Endothelial cell of umbilical vein (primary cell): ENCODE data around the gene NOL8. TPM values are rescaled to one million over a fixed set of nuclear protein-coding genes. Genes with fewer than 3 reads are reported as not detected.

ENCODE experiments used
- BruUV-seq: library from RNA; stranded (reverse); fragments of 400-500 nt; replicated peaks from 2 replicates; lab custom pipeline; 2021; lab: Mats Ljungman, UMichigan
- CTCF ChIA-PET: fragments of 300-600, 350-600 bp; sonication (Branson Sonifier 250); formaldehyde crosslinking; loops from one replicate; lab custom pipeline; 2021; ENCODE audit warnings: antibody characterized with exemption, inconsistent platforms; lab: Charles Lee
- POLR2A ChIA-PET: fragments of 300-600, 350-600 bp; sonication (Branson Sonifier 250); formaldehyde crosslinking; loops from one replicate; lab custom pipeline; 2021; ENCODE audit warnings: antibody characterized with exemption, inconsistent platforms; lab: Charles Lee
- DNase-seq: peaks from one replicate; pipeline ENCODE4 v3.0.0-alpha.2; 2011; ENCODE audit warnings: low read depth, low spot score
- FAIRE-seq: peaks from 2 replicates; lab custom pipeline; 2011; peaks lifted over from hg19 to GRCh38; lab: Jason Lieb, UNC
- H2AFZ ChIP-seq: 2 replicates; pipeline ENCODE4 v1.6.0; 2012; ENCODE audit warnings: low read depth, low read length, control low read depth, inconsistent platforms
- H3K27ac ChIP-seq: 2 replicates; pipeline ENCODE4 v1.5.1; 2011; ENCODE audit warnings: low read depth, mild to moderate bottlenecking, control low read depth, low read length, moderate library complexity; ENCODE audit not compliant: insufficient read depth
- H3K27me3 ChIP-seq, 2 experiments: 2 replicates each; pipeline versions ENCODE4 v1.6.0 to v1.6.1; 2011; ENCODE audit warnings: low read length in 2 of 2, mixed read lengths in 1 of 2; ENCODE audit not compliant: control insufficient read depth in 2 of 2, insufficient read depth in 2 of 2
- H3K36me3 ChIP-seq, 2 experiments: 2 replicates in 1 of 2; 3 replicates in 1 of 2; pipeline ENCODE4 v1.5.1; 2011; ENCODE audit warnings: low read length in 2 of 2, mild to moderate bottlenecking in 1 of 2, moderate library complexity in 1 of 2; ENCODE audit not compliant: control insufficient read depth in 2 of 2, insufficient read depth in 2 of 2; ENCODE audit errors: extremely low read depth in 1 of 2
- H3K4me1 ChIP-seq: 3 replicates; pipeline ENCODE4 v1.5.1; 2011; ENCODE audit warnings: mild to moderate bottlenecking, low read length; ENCODE audit not compliant: control insufficient read depth, insufficient read depth; ENCODE audit errors: extremely low read depth
- H3K4me2 ChIP-seq: 2 replicates; pipeline ENCODE4 v1.6.1; 2011; ENCODE audit warnings: low read length, control low read depth, mixed read lengths; ENCODE audit not compliant: insufficient read depth
- H3K4me3 ChIP-seq, 3 experiments: fragments of 200-600 bp in 1 of 3; sonication (generic), shearing (Covaris generic) in 1 of 3; replicated peaks in 1 of 3; 2 replicates each; pipeline ENCODE4 v1.5.1; 2011 to 2016; ENCODE audit warnings: control low read depth in 3 of 3, low read length in 3 of 3, mild to moderate bottlenecking in 2 of 3, inconsistent platforms in 1 of 3, low read depth in 1 of 3, moderate library complexity in 1 of 3; ENCODE audit not compliant: insufficient read depth in 1 of 3
- H3K79me2 ChIP-seq: 2 replicates; pipeline ENCODE4 v1.6.0; 2012; ENCODE audit warnings: low read length, inconsistent platforms; ENCODE audit not compliant: control insufficient read depth, insufficient read depth
- H3K9ac ChIP-seq: replicated peaks from 2 replicates; pipeline ENCODE3; 2011; ENCODE audit warnings: low read length, control low read depth; ENCODE audit not compliant: insufficient read depth; ENCODE audit errors: extremely low read depth
- H3K9me1 ChIP-seq: replicated peaks from 3 replicates; pipeline ENCODE4 v1.6.0; 2011; ENCODE audit warnings: mild to moderate bottlenecking, low read length; ENCODE audit not compliant: control insufficient read depth, insufficient read depth; ENCODE audit errors: extremely low read depth
- H3K9me3 ChIP-seq: replicated peaks from 2 replicates; pipeline ENCODE4 v1.5.1; 2012; ENCODE audit warnings: low read length, inconsistent platforms; ENCODE audit not compliant: control insufficient read depth, insufficient read depth
- H4K20me1 ChIP-seq: replicated peaks from 2 replicates; pipeline ENCODE3; 2011; ENCODE audit warnings: mild to moderate bottlenecking, low read length; ENCODE audit not compliant: control insufficient read depth, insufficient read depth; ENCODE audit errors: extremely low read depth
- CTCF ChIP-seq, 2 donors: IDR thresholded peaks; 1 replicate in 1 of 2; 2 replicates in 1 of 2; pipeline ENCODE4 v1.5.1; 2011; ENCODE audit warnings: low read length in 2 of 2, mild to moderate bottlenecking in 2 of 2, moderate library complexity in 2 of 2, control low read depth in 1 of 2, inconsistent platforms in 1 of 2, low read depth in 1 of 2; ENCODE audit not compliant: insufficient read depth in 1 of 2; ENCODE audit errors: extremely low read depth in 1 of 2
- EZH2 ChIP-seq: IDR thresholded peaks from 2 replicates; pipeline ENCODE4 v1.6.1; 2012; ENCODE audit warnings: borderline replicate concordance, low read depth, mild to moderate bottlenecking, moderate library complexity, low read length, inconsistent platforms; ENCODE audit not compliant: severe bottlenecking
- FOS ChIP-seq: IDR thresholded peaks from 2 replicates; pipeline ENCODE4 v1.6.1; 2011; ENCODE audit warnings: mild to moderate bottlenecking, low read length, moderate library complexity, borderline replicate concordance; ENCODE audit not compliant: insufficient read depth
- GATA2 ChIP-seq: IDR thresholded peaks from 2 replicates; pipeline ENCODE4 v1.7.0; 2011; ENCODE audit warnings: low read depth, mild to moderate bottlenecking, moderate library complexity, mixed read lengths, low read length; ENCODE audit not compliant: insufficient read length, insufficient read depth
- JUN ChIP-seq: IDR thresholded peaks from 2 replicates; pipeline ENCODE4 v1.6.1; 2011; ENCODE audit warnings: borderline replicate concordance, low read depth; ENCODE audit not compliant: insufficient read length, insufficient read depth
- MAX ChIP-seq: IDR thresholded peaks from 2 replicates; pipeline ENCODE4 v1.6.1; 2011; ENCODE audit not compliant: insufficient read depth, insufficient read length
- MYC ChIP-seq: IDR thresholded peaks from one replicate; pipeline ENCODE4 v1.6.1; 2011; ENCODE audit warnings: mild to moderate bottlenecking, low read depth, low read length
- POLR2A ChIP-seq: IDR thresholded peaks from 2 replicates; pipeline ENCODE4 v1.6.1; 2012; ENCODE audit warnings: low read depth, mild to moderate bottlenecking, control low read depth, low read length
- POLR2AphosphoS5 ChIP-seq: IDR thresholded peaks from 2 replicates; pipeline ENCODE4 v1.6.1; 2012; ENCODE audit warnings: low read depth, mild to moderate bottlenecking, control low read depth, low read length, moderate library complexity; ENCODE audit not compliant: insufficient read depth
- dilution Hi-C: fragments of 300-500 bp; cut with MboI; formaldehyde crosslinking; loops from one replicate; pipeline ENCODE4 v1.15.0; 2019; ENCODE audit warnings: low sequenced_read_pairs; ENCODE audit not compliant: extremely low pct_ligation_motif_present
- intact Hi-C: fragments of 100-400 bp; cut with micrococcal nuclease; formaldehyde crosslinking; loops from one replicate; pipeline ENCODE4 v1.10.0; 2022
- polyA plus RNA-seq, 4 experiments: library from polyadenylated mRNA; depleted of rRNA in 3 of 4; stranded (reverse) in 3 of 4; unstranded in 1 of 4; fragments of >200 nt; gene quantifications; 2 replicates each; pipeline versions ENCODE4 v1.2.1 to v1.2.3, GENCODE V29; 2011 to 2012; ENCODE audit warnings: missing spikeins in 1 of 4
- total RNA-seq: library from RNA; stranded (reverse); gene quantifications from 2 replicates; pipeline ENCODE4 v1.2.3, GENCODE V29; 2021

Gene NOL8
- total and polyA plus RNA-seq, 2 donors (not counting 3 experiments of a cell fraction or from before 2014, with no cell fraction given) = 5.6 to 41.6 TPM

- Histone ChIP-seq H3K27me3 (no peaks in the 10 kb centered on the region), H3K9me1 (no peaks in the 10 kb centered on the region), H3K36me3 (peaks cover 9 to 12% of the 10 kb centered on the region in 2 experiments), H3K79me2 (peaks cover 13% of the 10 kb centered on the region), H3K4me1 (peaks cover 13% of the 10 kb centered on the region), H3K4me2 (peak overlapping the region; percentile 77), H3K27ac (peak overlapping the region; percentile 89), H2AFZ (peak overlapping the region; percentile 41), H3K9ac (peak overlapping the region; percentile 95), H3K4me3 (peak overlapping the region; percentile 32 to 91 (median 67)), H4K20me1 (no peaks in the 10 kb centered on the region), H3K9me3 (no peaks in the 10 kb centered on the region)
- FAIRE-seq = no peak
- dilution Hi-C loops (no loop called here), intact Hi-C loops (loop anchor here (2.0 to 10.0 kb wide), 2 partner anchors 114 to 440 kb away; partner anchors contain the start of gene BICD2)
- no peak for DNase-seq
- POLR2A ChIA-PET = no interaction called here
- BruUV-seq = no TSS peak
- CTCF ChIA-PET = interaction anchor here (1.0 to 3.2 kb wide), 3 partner anchors 9 to 466 kb away, joined by 3 to 20 read pairs (median 5); no protein-coding TSS in a partner anchor
- no peak for TF ChIP-seq FOS
- TF ChIP-seq MYC = no peak
- TF ChIP-seq POLR2A = no peak
- no peak for TF ChIP-seq GATA2
- no peak for TF ChIP-seq JUN
- TF ChIP-seq EZH2 = no peak
- no peak for TF ChIP-seq POLR2AphosphoS5
- no peak for TF ChIP-seq MAX
- no peak for TF ChIP-seq CTCF (IDR thresholded peaks at IDR 0.05; ENCODE audit: extremely low read depth in 1 of 2, insufficient read depth in 1 of 2, low read depth in 1 of 2, low read length in 2 of 2)
Measured at GRCh38 chr9:92324431-92324830, 719 bp downstream of the NOL8 start.
